DMS114 treated with DMSO at 0.1 percent for 48 hours (cell line): ENCODE data around the gene MXD3.
"Not testable (repeated sequence)": the region's sequence is repeated elsewhere in the genome, so short reads cannot be mapped to it uniquely, and the experiment has no call there.

Experiments
- DNase-seq: peaks from one replicate; lab custom pipeline; 2025; ENCODE audit not compliant: unreplicated experiment; lab: John Stamatoyannopoulos, UW

MXD3 gene

GRCh38 chr5:177270653-177271052 is 41.0 kb downstream of the MXD3 start:
- DNase-seq, result no peak

- no peak for DNase-seq
Observed at GRCh38 chr5:177269976-177270375, 41.7 kb downstream of the MXD3 start.

GRCh38 chr5:177269232-177269895 is 42.3 kb downstream of the MXD3 start:
- no peak for DNase-seq

GRCh38 chr5:177265395-177265794 is 46.3 kb downstream of the MXD3 start:
- no peak for DNase-seq

GRCh38 chr5:177264178-177264577 is 47.5 kb downstream of the MXD3 start:
- DNase-seq, result no peak

GRCh38 chr5:177261510-177261909 is 50.2 kb downstream of the MXD3 start:
- DNase-seq, result no peak

GRCh38 chr5:177260961-177261360 is 50.7 kb downstream of the MXD3 start:
- no peak for DNase-seq

- not testable (repeated sequence) for DNase-seq
Observed at GRCh38 chr5:177258711-177259110, 53.0 kb downstream of the MXD3 start.
